SK-N-MC (cell line): ENCODE measurements around the gene PIKFYVE.
"Not testable (repeated sequence)": the region's sequence is repeated elsewhere in the genome, so short reads cannot be mapped to it uniquely, and the experiment has no call there.

Source experiments
- EZH2 ChIP-seq: fragments of 200-600 bp; sonication (generic); IDR thresholded peaks from one replicate; pipeline ENCODE4 v1.6.1; 2017; ENCODE audit warnings: antibody characterized with exemption
- FOXP2 ChIP-seq: optimal IDR thresholded peaks from 2 replicates; pipeline ENCODE3; 2011; ENCODE audit warnings: mild to moderate bottlenecking, moderate library complexity; ENCODE audit not compliant: insufficient read depth; ENCODE audit errors: extremely low read length, control extremely low read depth
- POLR2AphosphoS5 ChIP-seq: IDR thresholded peaks from 2 replicates; pipeline ENCODE4 v1.6.1; 2012; ENCODE audit warnings: mild to moderate bottlenecking, low read depth, low read length, borderline replicate concordance

- not testable (repeated sequence) for TF ChIP-seq EZH2, POLR2AphosphoS5, FOXP2
Observed at GRCh38 chr2:208256849-208257813, 8.9 kb upstream of the PIKFYVE start.
